NCI-H446 (cell line): Measurements from ENCODE around the gene ARL6IP5.

ENCODE experiments used
- DNase-seq, 2 experiments: peaks; one replicate each; lab custom pipeline; 2025; lab: John Stamatoyannopoulos, UW

Gene ARL6IP5

GRCh38 chr3:69116897-69117296, 32.2 kb downstream of the ARL6IP5 start:
- DNase-seq: no peak

GRCh38 chr3:69118555-69118954, 33.8 kb downstream of the ARL6IP5 start:
- DNase-seq: no peak

GRCh38 chr3:69119138-69119537, 34.4 kb downstream of the ARL6IP5 start:
- DNase-seq: no peak

GRCh38 chr3:69119681-69120080, 34.9 kb downstream of the ARL6IP5 start:
- DNase-seq: no peak

GRCh38 chr3:69120879-69121464, 36.2 kb downstream of the ARL6IP5 start:
- DNase-seq: peak; percentile 35 to 55

- DNase-seq: no peak
These were observed 36.8 kb downstream of the ARL6IP5 start for GRCh38 chr3:69121513-69121912.

- DNase-seq: no peak
These were observed 37.2 kb downstream of the ARL6IP5 start for GRCh38 chr3:69121950-69122349.

GRCh38 chr3:69122403-69122802, 37.7 kb downstream of the ARL6IP5 start, which contains the start of gene LMOD3:
Gene LMOD3 (minus strand): TSS chr3:69122595. CDS start chr3:69122386, 209 bp downstream.
- no peak for DNase-seq

- DNase-seq: no peak
These were observed 41.5 kb downstream of the ARL6IP5 start for GRCh38 chr3:69126216-69126615.

GRCh38 chr3:69126999-69127398, 42.3 kb downstream of the ARL6IP5 start:
- DNase-seq: no peak

- no peak for DNase-seq
These were observed 43.8 kb downstream of the ARL6IP5 start for GRCh38 chr3:69128509-69128908.

- DNase-seq: no peak
These were observed 44.8 kb downstream of the ARL6IP5 start for GRCh38 chr3:69129531-69129930.

- DNase-seq: no peak
These were observed 46.0 kb downstream of the ARL6IP5 start for GRCh38 chr3:69130689-69131088.

GRCh38 chr3:69137005-69137404, 52.3 kb downstream of the ARL6IP5 start:
- no peak for DNase-seq

GRCh38 chr3:69137412-69137811, 52.7 kb downstream of the ARL6IP5 start:
- no peak for DNase-seq

- DNase-seq: no peak
These were observed 56.6 kb downstream of the ARL6IP5 start for GRCh38 chr3:69141313-69141712.

- DNase-seq: no peak
These were observed 57.4 kb downstream of the ARL6IP5 start for GRCh38 chr3:69142090-69142489.

GRCh38 chr3:69142797-69143454, 58.2 kb downstream of the ARL6IP5 start:
- no peak for DNase-seq

GRCh38 chr3:69143612-69144011, 58.9 kb downstream of the ARL6IP5 start:
- DNase-seq: no peak

- no peak for DNase-seq
These were observed 60.0 kb downstream of the ARL6IP5 start for GRCh38 chr3:69144631-69145245.

- DNase-seq: no peak
These were observed 61.0 kb downstream of the ARL6IP5 start for GRCh38 chr3:69145688-69146087.

GRCh38 chr3:69149586-69149985, 64.8 kb downstream of the ARL6IP5 start:
- DNase-seq: no peak
